Astrocyte (in vitro differentiated cells and primary cell): ENCODE results near the gene ADAM23. TPM values are rescaled to one million over a fixed set of nuclear protein-coding genes. Genes with fewer than 3 reads are reported as not detected.
A peak's percentile ranks its signal among the peaks of the same experiment; 100 is the strongest.

Experiments used
- DNase-seq: peaks from one replicate; pipeline ENCODE4 v3.0.0-alpha.2; 2010; ENCODE audit warnings: low read depth
- FAIRE-seq: peaks from 2 replicates; lab custom pipeline; 2011; peaks lifted over from hg19 to GRCh38; lab: Jason Lieb, UNC
- H2AFZ ChIP-seq: 2 replicates; pipeline ENCODE4 v1.6.0; 2012; ENCODE audit warnings: low read depth, low read length, inconsistent platforms
- H3K27ac ChIP-seq: 2 replicates; pipeline ENCODE4 v1.5.1; 2011; ENCODE audit warnings: low read depth, low read length, inconsistent platforms
- H3K27me3 ChIP-seq: 2 replicates; pipeline ENCODE4 v1.6.0; 2011; ENCODE audit warnings: low read length, inconsistent platforms; ENCODE audit not compliant: insufficient read depth
- H3K36me3 ChIP-seq: 2 replicates; pipeline ENCODE4 v1.5.1; 2011; ENCODE audit warnings: low read length, inconsistent platforms; ENCODE audit not compliant: insufficient read depth
- H3K4me1 ChIP-seq: 2 replicates; pipeline ENCODE4 v1.5.1; 2011; ENCODE audit warnings: low read length, inconsistent platforms; ENCODE audit not compliant: insufficient read depth
- H3K4me2 ChIP-seq: 2 replicates; pipeline ENCODE4 v1.6.0; 2012; ENCODE audit warnings: low read length, inconsistent platforms
- H3K4me3 ChIP-seq: 2 replicates; pipeline ENCODE4 v1.5.1; 2011; ENCODE audit warnings: low read depth, mild to moderate bottlenecking, low read length, inconsistent platforms; ENCODE audit not compliant: insufficient read depth
- H3K79me2 ChIP-seq: 2 replicates; pipeline ENCODE4 v1.6.0; 2012; ENCODE audit warnings: mild to moderate bottlenecking, low read length, inconsistent platforms; ENCODE audit not compliant: insufficient read depth
- H3K9ac ChIP-seq: 2 replicates; pipeline ENCODE4 v1.6.0; 2012; ENCODE audit warnings: mild to moderate bottlenecking, low read length, inconsistent platforms
- H3K9me3 ChIP-seq: 2 replicates; pipeline ENCODE4 v1.5.1; 2012; ENCODE audit warnings: low read depth, mild to moderate bottlenecking, low read length, inconsistent platforms; ENCODE audit not compliant: insufficient read depth
- H4K20me1 ChIP-seq: 2 replicates; pipeline ENCODE4 v1.6.0; 2012; ENCODE audit warnings: low read length, inconsistent platforms; ENCODE audit not compliant: insufficient read depth
- H3K27ac Mint-ChIP-seq: one replicate; pipeline ENCODE4 v1.8.0; 2021; ENCODE audit warnings: mild to moderate bottlenecking, mixed read lengths; ENCODE audit not compliant: unreplicated experiment
- H3K27me3 Mint-ChIP-seq: one replicate; pipeline ENCODE4 v1.8.0; 2021; ENCODE audit warnings: low read depth, mixed read lengths; ENCODE audit not compliant: unreplicated experiment
- H3K36me3 Mint-ChIP-seq: one replicate; pipeline ENCODE4 v1.8.0; 2021; ENCODE audit warnings: low read depth, mixed read lengths; ENCODE audit not compliant: unreplicated experiment
- H3K4me1 Mint-ChIP-seq: one replicate; pipeline ENCODE4 v1.8.0; 2021; ENCODE audit warnings: low read depth, mixed read lengths; ENCODE audit not compliant: unreplicated experiment
- H3K4me3 Mint-ChIP-seq: one replicate; pipeline ENCODE4 v1.8.0; 2021; ENCODE audit warnings: mild to moderate bottlenecking, moderate library complexity, mixed read lengths; ENCODE audit not compliant: unreplicated experiment
- H3K9me3 Mint-ChIP-seq: one replicate; pipeline ENCODE4 v1.8.0; 2021; ENCODE audit warnings: mild to moderate bottlenecking, mixed read lengths; ENCODE audit not compliant: unreplicated experiment
- CTCF ChIP-seq: IDR thresholded peaks from 2 replicates; pipeline ENCODE4 v1.5.1; 2011; ENCODE audit warnings: low read depth, mild to moderate bottlenecking, inconsistent platforms, low read length, moderate library complexity; ENCODE audit not compliant: insufficient read depth
- EZH2 ChIP-seq: IDR thresholded peaks from 2 replicates; pipeline ENCODE4 v1.6.1; 2012; ENCODE audit warnings: mild to moderate bottlenecking, low read length, inconsistent platforms; ENCODE audit not compliant: insufficient read depth
- total RNA-seq: library from RNA; stranded (reverse); gene quantifications from 2 replicates; pipeline ENCODE4 v1.2.1, GENCODE V29; 2021

The ADAM23 gene
- total RNA-seq, 1 donor from 2014 or later: 13.9 TPM

GRCh38 chr2:206562375-206562774 lies 119.0 kb downstream of the ADAM23 start:
- H3K36me3 Mint-ChIP-seq: no peaks in the 10 kb centered on the region

GRCh38 chr2:206563374-206563773 lies 120.0 kb downstream of the ADAM23 start:
- no peaks in the 10 kb centered on the region for H3K79me2 ChIP-seq
- no peak for FAIRE-seq
- H3K9ac ChIP-seq: no peak overlapping the region
- H3K27me3 ChIP-seq: no peaks in the 10 kb centered on the region
- no peak overlapping the region for H2AFZ ChIP-seq
- H4K20me1 ChIP-seq: no peaks in the 10 kb centered on the region
- H3K4me2 ChIP-seq: no peak overlapping the region
- Mint-ChIP-seq H3K4me1 (peaks cover 8% of the 10 kb centered on the region), H3K27me3 (no peaks in the 10 kb centered on the region), H3K9me3 (no peaks in the 10 kb centered on the region), H3K27ac (no peak overlapping the region), H3K4me3 (no peak overlapping the region), H3K36me3 (no peaks in the 10 kb centered on the region)
- DNase-seq: no peak
- TF ChIP-seq EZH2: no peak
- no peak for TF ChIP-seq CTCF
- no peaks in the 10 kb centered on the region for H3K36me3 ChIP-seq
- no peak overlapping the region for H3K4me3 ChIP-seq
- no peaks in the 10 kb centered on the region for H3K9me3 ChIP-seq
- no peak overlapping the region for H3K27ac ChIP-seq
- no peaks in the 10 kb centered on the region for H3K4me1 ChIP-seq

More at GRCh38 chr2:206562375-206562774, 119.0 kb downstream of the ADAM23 start:
- Histone ChIP-seq H4K20me1 (no peaks in the 10 kb centered on the region), H3K9me3 (no peaks in the 10 kb centered on the region), H3K9ac (no peak overlapping the region), H3K4me2 (no peak overlapping the region), H3K27me3 (no peaks in the 10 kb centered on the region), H3K36me3 (no peaks in the 10 kb centered on the region), H3K27ac (no peak overlapping the region), H2AFZ (no peak overlapping the region), H3K79me2 (no peaks in the 10 kb centered on the region), H3K4me1 (no peaks in the 10 kb centered on the region), H3K4me3 (no peak overlapping the region)
- peak; percentile 34 for DNase-seq
- TF ChIP-seq CTCF: no peak
- TF ChIP-seq EZH2: no peak
- Mint-ChIP-seq H3K4me1 (peaks cover 8% of the 10 kb centered on the region), H3K27me3 (no peaks in the 10 kb centered on the region), H3K9me3 (no peaks in the 10 kb centered on the region), H3K4me3 (no peak overlapping the region), H3K27ac (peak overlapping the region; percentile 95)
- no peak for FAIRE-seq

- Mint-ChIP-seq H3K9me3 (no peaks in the 10 kb centered on the region), H3K4me1 (peaks cover 8% of the 10 kb centered on the region), H3K27me3 (no peaks in the 10 kb centered on the region), H3K4me3 (no peak overlapping the region), H3K27ac (no peak overlapping the region), H3K36me3 (no peaks in the 10 kb centered on the region)
- Histone ChIP-seq H3K27me3 (no peaks in the 10 kb centered on the region), H3K36me3 (no peaks in the 10 kb centered on the region), H3K9me3 (no peaks in the 10 kb centered on the region), H3K4me2 (no peak overlapping the region), H3K4me3 (no peak overlapping the region), H3K4me1 (no peaks in the 10 kb centered on the region), H3K27ac (no peak overlapping the region), H2AFZ (no peak overlapping the region), H3K79me2 (no peaks in the 10 kb centered on the region), H4K20me1 (no peaks in the 10 kb centered on the region), H3K9ac (no peak overlapping the region)
- DNase-seq (no peak), FAIRE-seq (no peak)
- no peak for TF ChIP-seq CTCF
- TF ChIP-seq EZH2: no peak
Measured at GRCh38 chr2:206565666-206566065, 122.3 kb downstream of the ADAM23 start.
